Activated CD8-positive, alpha-beta T cell treated with anti-CD3 and anti-CD28 coated beads, Interleukin-2, amount 10 ng/mL, durations not matched to agents 7 days and 5 days (primary cell): ENCODE data around the gene GRIK3. TPM values are rescaled to one million over a fixed set of nuclear protein-coding genes. Genes with fewer than 3 reads are reported as not detected.

ENCODE experiments used
- ATAC-seq: fragments of 150-1000 bp; cut with Tn5 transposase; one replicate; pipeline ENCODE4 v1.10.0; 2021; ENCODE audit warnings: moderate library complexity
- CTCF ChIA-PET: fragments of 350-600 bp; sonication (Branson Sonifier 250); formaldehyde crosslinking; loops from one replicate; lab custom pipeline; 2021; ENCODE audit warnings: antibody characterized with exemption; lab: Charles Lee
- POLR2A ChIA-PET: fragments of 350-600 bp; sonication (Branson Sonifier 250); formaldehyde crosslinking; loops from one replicate; lab custom pipeline; 2021; ENCODE audit warnings: antibody characterized with exemption; lab: Charles Lee
- DNase-seq: peaks from one replicate; pipeline ENCODE4 v3.0.0-alpha.2; 2020
- H3K27ac Mint-ChIP-seq: one replicate; pipeline ENCODE4 v1.8.0; 2021; ENCODE audit warnings: mild to moderate bottlenecking, mixed read lengths
- H3K27me3 Mint-ChIP-seq: one replicate; pipeline ENCODE4 v1.8.0; 2021; ENCODE audit warnings: low read depth, mixed read lengths
- H3K36me3 Mint-ChIP-seq: one replicate; pipeline ENCODE4 v1.8.0; 2021; ENCODE audit warnings: low read depth, mixed read lengths
- H3K4me1 Mint-ChIP-seq: one replicate; pipeline ENCODE4 v1.8.0; 2021; ENCODE audit warnings: low read depth, mixed read lengths
- H3K4me3 Mint-ChIP-seq: one replicate; pipeline ENCODE4 v1.8.0; 2021; ENCODE audit warnings: mild to moderate bottlenecking, mixed read lengths
- H3K9me3 Mint-ChIP-seq: one replicate; pipeline ENCODE4 v1.8.0; 2022; ENCODE audit warnings: mixed read lengths; ENCODE audit not compliant: insufficient read depth
- total RNA-seq, 2 experiments: library from RNA; stranded (reverse); gene quantifications; one replicate each; pipeline ENCODE4 v1.2.3, GENCODE V29; 2021

The GRIK3 gene
- total RNA-seq, 2 experiments from 2014 or later: not detected

DNA sequence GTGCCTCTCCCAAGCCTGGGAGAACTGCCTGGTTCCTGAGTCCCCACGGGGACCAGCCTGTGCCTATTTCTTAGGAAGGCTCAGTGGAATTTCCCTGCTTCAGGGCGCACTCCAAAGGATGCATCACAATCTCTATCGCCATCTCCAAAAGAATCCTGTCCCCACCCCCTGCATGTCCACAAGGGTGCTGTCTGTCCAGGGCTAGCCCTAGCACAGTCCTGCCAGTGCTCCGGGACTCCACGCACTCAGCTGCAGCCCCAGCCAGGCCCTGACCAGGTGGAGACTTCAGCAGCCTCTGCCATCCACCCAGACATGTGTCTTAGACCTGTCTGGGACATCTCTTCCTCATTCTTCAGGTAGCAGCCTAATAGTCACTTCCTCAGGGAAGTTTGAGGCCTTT is 199.7 kb downstream of the GRIK3 start:
- Mint-ChIP-seq H3K4me3 (no peak overlapping the region), H3K4me1 (no peaks in the 10 kb centered on the region), H3K36me3 (no peaks in the 10 kb centered on the region), H3K27ac (no peak overlapping the region), H3K9me3 (no peaks in the 10 kb centered on the region), H3K27me3 (no peaks in the 10 kb centered on the region)
- DNase-seq: no peak
- ATAC-seq: no peak
- CTCF ChIA-PET: no interaction called here
- POLR2A ChIA-PET: no interaction called here

DNA sequence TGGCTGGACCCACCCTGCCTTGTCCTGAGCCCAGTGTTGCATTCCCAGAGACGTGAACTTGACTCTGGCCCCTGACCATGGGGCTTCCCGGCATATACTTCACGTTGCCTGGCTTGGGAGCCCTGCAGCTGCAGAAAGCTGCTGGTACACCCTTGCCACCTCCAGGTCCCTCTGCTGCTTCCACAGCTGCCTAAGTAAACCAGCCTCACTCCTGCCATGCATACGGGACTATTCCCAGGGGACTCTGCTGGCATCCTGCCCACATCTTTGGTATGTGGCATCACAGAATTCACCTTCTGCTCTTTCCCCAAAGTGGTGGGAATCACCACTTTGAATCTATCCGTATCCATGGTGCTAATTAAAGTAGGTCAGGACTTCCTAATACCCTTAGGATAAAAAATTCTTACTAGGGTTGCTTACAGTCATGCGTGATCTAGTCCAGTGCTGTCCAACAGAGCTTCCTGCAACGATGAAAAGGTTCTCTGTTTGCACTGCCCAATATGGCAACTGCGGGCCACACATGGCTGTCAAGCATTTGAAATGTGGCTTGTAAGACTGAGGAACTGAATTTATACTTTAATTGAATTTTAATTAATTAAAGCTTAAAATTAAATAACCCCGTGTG is 203.0 kb downstream of the GRIK3 start:
- no peaks in the 10 kb centered on the region for H3K9me3 Mint-ChIP-seq
- no peaks in the 10 kb centered on the region for H3K27me3 Mint-ChIP-seq
- CTCF ChIA-PET: no interaction called here
- POLR2A ChIA-PET: no interaction called here
- H3K27ac Mint-ChIP-seq: no peak overlapping the region
- DNase-seq (no peak), ATAC-seq (no peak)
- H3K4me1 Mint-ChIP-seq: no peaks in the 10 kb centered on the region
- no peak overlapping the region for H3K4me3 Mint-ChIP-seq
- no peaks in the 10 kb centered on the region for H3K36me3 Mint-ChIP-seq

DNA sequence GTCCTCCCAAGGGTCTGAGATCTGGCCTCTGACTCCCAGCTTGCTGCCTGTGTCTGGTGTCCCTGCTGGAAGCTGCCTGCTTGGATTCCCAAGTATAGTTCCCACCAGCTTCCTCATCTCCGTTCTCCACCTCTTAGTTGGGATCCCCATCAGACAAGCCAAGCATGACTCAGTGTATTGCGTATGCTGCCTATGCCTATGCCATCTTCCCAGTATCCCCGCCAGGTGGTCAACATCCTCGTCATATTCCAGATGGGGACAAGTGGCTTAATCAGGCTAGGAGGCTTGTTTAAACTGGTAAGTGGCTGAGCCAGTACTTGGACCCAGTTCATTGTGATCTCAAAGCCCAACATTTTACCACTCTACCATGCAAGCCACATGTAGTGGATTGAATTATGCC is 204.4 kb downstream of the GRIK3 start:
- DNase-seq: no peak
- no peaks in the 10 kb centered on the region for H3K36me3 Mint-ChIP-seq
- POLR2A ChIA-PET: no interaction called here

DNA sequence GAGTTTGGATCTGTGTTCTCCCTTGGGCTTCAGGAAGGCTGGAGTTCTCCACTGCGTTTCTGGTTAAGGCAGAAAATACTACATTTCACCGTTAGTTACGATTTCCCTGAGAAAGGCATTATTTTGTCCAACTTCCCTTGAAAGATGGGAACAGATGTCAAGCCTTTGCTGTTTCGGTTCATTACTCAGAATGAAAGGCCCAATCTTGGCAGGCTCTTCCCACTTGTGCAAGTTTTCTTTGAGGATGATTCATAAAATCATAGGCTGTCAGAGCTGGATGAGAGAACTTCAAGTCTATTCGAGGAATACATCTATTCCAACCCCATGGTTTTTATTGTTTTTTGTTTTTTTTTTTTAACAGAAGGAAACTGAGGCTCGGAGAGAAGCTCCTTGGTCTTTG is 205.2 kb downstream of the GRIK3 start:
- Mint-ChIP-seq H3K4me1 (no peaks in the 10 kb centered on the region), H3K27ac (no peak overlapping the region), H3K9me3 (no peaks in the 10 kb centered on the region), H3K4me3 (no peak overlapping the region), H3K27me3 (no peaks in the 10 kb centered on the region), H3K36me3 (no peaks in the 10 kb centered on the region)
- POLR2A ChIA-PET: no interaction called here
- no peak for DNase-seq
- CTCF ChIA-PET: no interaction called here
- ATAC-seq: no peak

More for the DNA sequence above, 204.4 kb downstream of the GRIK3 start:
- Mint-ChIP-seq H3K9me3 (no peaks in the 10 kb centered on the region), H3K27ac (no peak overlapping the region), H3K27me3 (no peaks in the 10 kb centered on the region), H3K4me1 (no peaks in the 10 kb centered on the region), H3K4me3 (no peak overlapping the region)
- ATAC-seq: no peak
- CTCF ChIA-PET: no interaction called here

DNA sequence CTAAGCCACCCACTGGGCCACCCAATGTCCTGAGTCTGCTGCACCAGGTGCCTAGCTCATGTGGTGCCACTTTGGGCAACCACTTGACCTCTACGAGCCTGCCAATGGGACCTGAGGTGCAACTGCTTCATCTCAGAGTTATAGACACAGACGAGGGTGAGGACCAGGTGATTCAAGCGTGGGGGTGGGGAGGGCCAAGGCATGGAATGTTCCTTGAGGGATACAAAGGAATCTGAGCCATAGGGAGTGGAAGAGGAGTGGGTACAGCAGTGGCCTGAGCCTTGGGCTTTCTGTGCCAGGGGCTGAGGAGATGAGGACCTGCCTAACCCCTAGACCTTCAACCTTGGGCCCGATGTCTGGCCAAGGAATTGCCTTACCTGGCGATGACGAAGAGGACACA is 209.1 kb downstream of the GRIK3 start:
- no peak for ATAC-seq
- no peaks in the 10 kb centered on the region for H3K9me3 Mint-ChIP-seq
- H3K4me1 Mint-ChIP-seq: no peaks in the 10 kb centered on the region
- DNase-seq: no peak
- no peaks in the 10 kb centered on the region for H3K36me3 Mint-ChIP-seq
- CTCF ChIA-PET: no interaction called here
- no peak overlapping the region for H3K4me3 Mint-ChIP-seq
- no peak overlapping the region for H3K27ac Mint-ChIP-seq
- POLR2A ChIA-PET: no interaction called here
- H3K27me3 Mint-ChIP-seq: no peaks in the 10 kb centered on the region

DNA sequence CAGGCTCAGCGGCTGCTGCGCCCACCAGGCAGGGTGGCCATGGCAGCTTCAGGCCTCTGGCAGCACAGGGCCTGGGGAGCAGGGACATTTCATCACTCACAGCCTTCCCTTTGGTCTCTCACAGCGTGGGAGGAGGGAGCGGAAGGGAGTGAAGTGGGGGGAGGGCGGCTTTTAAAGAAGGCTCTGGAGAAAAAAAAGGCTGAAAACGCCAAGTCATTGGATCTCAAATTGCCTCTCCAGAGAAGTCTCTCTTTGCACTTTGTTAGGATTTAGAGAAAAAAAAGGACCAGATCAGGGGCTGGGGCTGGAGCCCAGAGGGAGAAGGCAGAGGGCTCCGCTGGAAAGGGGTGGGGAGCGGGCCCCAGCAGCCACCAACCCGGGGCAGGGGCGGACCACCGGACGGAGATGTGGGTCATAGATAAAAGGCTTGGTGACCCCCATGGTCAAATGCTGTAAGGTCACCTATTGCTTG is 209.9 kb downstream of the GRIK3 start:
- POLR2A ChIA-PET: no interaction called here
- CTCF ChIA-PET: no interaction called here
- H3K36me3 Mint-ChIP-seq: no peaks in the 10 kb centered on the region
- DNase-seq: no peak
- no peaks in the 10 kb centered on the region for H3K27me3 Mint-ChIP-seq
- ATAC-seq: no peak
- no peak overlapping the region for H3K4me3 Mint-ChIP-seq
- H3K4me1 Mint-ChIP-seq: no peaks in the 10 kb centered on the region
- H3K9me3 Mint-ChIP-seq: no peaks in the 10 kb centered on the region
- H3K27ac Mint-ChIP-seq: no peak overlapping the region

DNA sequence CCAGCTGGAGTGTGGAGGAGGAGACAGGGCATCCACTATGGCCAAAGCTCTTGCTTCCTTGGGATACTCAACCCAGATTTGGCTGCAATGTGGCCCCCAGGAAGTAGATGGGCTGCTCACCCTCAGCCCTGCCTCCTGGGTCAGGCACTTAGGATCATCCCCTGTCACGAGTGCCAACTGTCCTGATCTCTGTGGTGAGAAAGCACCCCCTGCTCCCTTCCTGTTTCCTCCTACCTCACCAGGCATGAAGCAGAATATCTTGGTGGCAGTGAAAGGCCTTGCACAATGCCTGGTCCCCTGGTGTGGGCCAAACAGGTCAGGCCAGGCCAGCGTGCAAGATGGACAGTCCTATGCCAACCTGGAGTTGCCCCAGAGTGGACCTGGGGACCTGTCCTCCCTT is 211.7 kb downstream of the GRIK3 start:
- no peaks in the 10 kb centered on the region for H3K9me3 Mint-ChIP-seq
- no peaks in the 10 kb centered on the region for H3K36me3 Mint-ChIP-seq
- H3K27ac Mint-ChIP-seq: no peak overlapping the region
- H3K4me1 Mint-ChIP-seq: no peaks in the 10 kb centered on the region
- ChIA-PET POLR2A (no interaction called here), CTCF (no interaction called here)
- no peak for ATAC-seq
- H3K27me3 Mint-ChIP-seq: no peaks in the 10 kb centered on the region
- DNase-seq: no peak
- H3K4me3 Mint-ChIP-seq: no peak overlapping the region

DNA sequence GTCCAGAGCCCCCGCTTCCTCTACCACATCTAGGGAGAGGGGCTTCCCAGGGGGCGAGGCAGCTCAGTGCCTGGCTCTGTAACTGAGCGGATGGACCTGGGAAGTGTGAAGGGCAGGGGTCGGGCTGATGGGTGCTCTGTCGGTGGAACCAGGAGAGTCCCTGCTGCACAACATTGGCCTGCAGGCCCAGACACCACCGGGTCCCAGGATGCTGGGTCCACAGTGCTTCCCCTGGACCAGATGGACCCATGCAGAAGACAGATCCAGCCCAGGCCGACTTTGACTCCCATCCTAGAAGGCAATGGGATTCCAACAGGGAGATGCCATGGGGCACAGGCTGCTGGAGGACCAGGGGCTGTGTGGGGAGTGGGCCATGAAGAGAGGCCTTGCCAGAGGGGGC is 212.9 kb downstream of the GRIK3 start:
- POLR2A ChIA-PET: no interaction called here
- no peaks in the 10 kb centered on the region for H3K36me3 Mint-ChIP-seq
- CTCF ChIA-PET: no interaction called here
- H3K4me3 Mint-ChIP-seq: no peak overlapping the region
- H3K27me3 Mint-ChIP-seq: no peaks in the 10 kb centered on the region
- DNase-seq (no peak), ATAC-seq (no peak)
- no peaks in the 10 kb centered on the region for H3K9me3 Mint-ChIP-seq
- H3K4me1 Mint-ChIP-seq: no peaks in the 10 kb centered on the region
- H3K27ac Mint-ChIP-seq: no peak overlapping the region

DNA sequence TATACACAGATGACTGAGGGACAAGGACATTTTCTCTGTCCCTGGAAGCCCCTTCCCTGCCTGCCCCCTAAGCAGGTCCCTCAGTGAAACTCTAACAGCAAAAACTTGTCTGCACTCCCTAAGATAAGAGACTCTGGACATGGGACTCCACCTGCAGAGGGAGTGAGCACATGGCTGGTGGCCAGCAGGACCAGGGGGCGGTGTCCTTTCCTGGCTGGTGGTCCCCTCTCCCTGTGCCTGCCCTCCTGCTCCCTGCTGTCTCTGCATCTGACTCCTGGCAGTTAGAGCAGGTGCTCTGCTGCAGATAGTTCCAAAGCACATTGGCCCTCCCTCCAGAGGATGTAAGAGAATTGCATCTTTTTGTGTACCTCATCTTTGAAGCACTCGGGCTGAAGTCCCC is 215.5 kb downstream of the GRIK3 start:
- H3K4me1 Mint-ChIP-seq: no peaks in the 10 kb centered on the region
- no peak for DNase-seq
- H3K9me3 Mint-ChIP-seq: no peaks in the 10 kb centered on the region
- POLR2A ChIA-PET: no interaction called here
- H3K27me3 Mint-ChIP-seq: no peaks in the 10 kb centered on the region
- H3K4me3 Mint-ChIP-seq: no peak overlapping the region
- no peak overlapping the region for H3K27ac Mint-ChIP-seq
- no peak for ATAC-seq
- CTCF ChIA-PET: no interaction called here
- H3K36me3 Mint-ChIP-seq: no peaks in the 10 kb centered on the region

DNA sequence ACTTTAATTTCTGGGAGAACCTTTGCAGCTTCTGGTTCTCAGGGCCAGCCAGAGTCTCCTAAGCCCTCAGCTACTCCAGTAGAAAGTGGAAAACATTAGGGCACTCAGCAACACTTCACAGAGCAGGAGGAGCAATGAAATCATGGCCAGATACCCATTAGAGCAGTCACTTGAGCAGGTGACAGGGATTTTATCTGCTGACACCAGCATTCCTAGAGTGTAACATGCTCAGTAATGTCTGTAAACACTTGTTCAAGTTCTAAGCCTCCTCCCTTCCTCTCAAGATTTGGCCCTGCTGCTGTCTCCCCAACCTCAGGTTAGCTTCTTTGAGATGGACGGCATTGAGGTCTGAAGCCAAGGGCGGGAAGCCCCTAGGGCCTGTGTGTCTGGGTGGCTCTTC is 218.0 kb downstream of the GRIK3 start:
- Mint-ChIP-seq H3K4me1 (no peaks in the 10 kb centered on the region), H3K4me3 (no peak overlapping the region), H3K27ac (no peak overlapping the region), H3K36me3 (no peaks in the 10 kb centered on the region), H3K27me3 (no peaks in the 10 kb centered on the region), H3K9me3 (no peaks in the 10 kb centered on the region)
- no peak for DNase-seq
- POLR2A ChIA-PET: no interaction called here
- no peak for ATAC-seq
- CTCF ChIA-PET: no interaction called here

DNA sequence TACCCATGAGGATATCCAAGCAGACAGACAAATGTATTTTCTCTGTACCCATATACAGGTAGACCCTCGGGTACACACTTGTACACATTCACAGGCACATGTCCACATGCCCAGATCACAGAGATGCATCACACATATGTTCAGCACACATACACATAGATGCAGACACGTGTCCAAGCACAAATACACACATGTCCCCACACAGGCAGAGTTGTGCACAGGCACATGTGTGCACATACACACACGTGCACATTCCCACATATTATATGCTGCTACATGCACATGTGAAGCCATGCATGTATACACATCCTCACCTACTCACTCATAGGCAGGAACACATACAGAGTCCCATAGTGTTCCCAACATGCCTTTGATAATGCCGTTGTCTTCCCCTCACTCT is 219.5 kb downstream of the GRIK3 start:
- Mint-ChIP-seq H3K4me3 (no peak overlapping the region), H3K9me3 (no peaks in the 10 kb centered on the region), H3K27ac (no peak overlapping the region), H3K4me1 (no peaks in the 10 kb centered on the region), H3K27me3 (no peaks in the 10 kb centered on the region), H3K36me3 (no peaks in the 10 kb centered on the region)
- no peak for ATAC-seq
- DNase-seq: no peak
- CTCF ChIA-PET: no interaction called here
- POLR2A ChIA-PET: no interaction called here

DNA sequence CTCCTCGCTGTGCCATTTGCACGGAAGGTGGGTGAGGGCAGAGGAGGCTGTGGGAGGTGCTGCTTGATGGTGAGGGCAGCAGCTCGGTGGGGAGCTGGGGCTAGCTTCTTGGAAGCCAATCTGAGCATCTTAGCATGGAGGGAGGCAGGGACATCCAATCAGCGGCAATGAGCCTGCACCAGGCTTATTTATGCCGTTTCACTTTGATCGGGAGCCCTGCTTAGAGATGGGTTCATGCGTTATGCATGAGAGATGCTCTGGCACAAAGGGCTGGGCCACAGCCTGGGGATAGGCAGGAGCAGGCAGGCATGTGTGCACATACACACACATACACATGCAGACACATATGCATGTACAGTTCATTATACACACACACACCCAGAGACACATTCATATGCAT is 220.2 kb downstream of the GRIK3 start:
- no peaks in the 10 kb centered on the region for H3K4me1 Mint-ChIP-seq
- H3K4me3 Mint-ChIP-seq: no peak overlapping the region
- no peak for DNase-seq
- CTCF ChIA-PET: no interaction called here
- POLR2A ChIA-PET: no interaction called here
- H3K27me3 Mint-ChIP-seq: peaks cover 5% of the 10 kb centered on the region
- no peaks in the 10 kb centered on the region for H3K36me3 Mint-ChIP-seq
- ATAC-seq: no peak
- no peak overlapping the region for H3K27ac Mint-ChIP-seq
- H3K9me3 Mint-ChIP-seq: no peaks in the 10 kb centered on the region

DNA sequence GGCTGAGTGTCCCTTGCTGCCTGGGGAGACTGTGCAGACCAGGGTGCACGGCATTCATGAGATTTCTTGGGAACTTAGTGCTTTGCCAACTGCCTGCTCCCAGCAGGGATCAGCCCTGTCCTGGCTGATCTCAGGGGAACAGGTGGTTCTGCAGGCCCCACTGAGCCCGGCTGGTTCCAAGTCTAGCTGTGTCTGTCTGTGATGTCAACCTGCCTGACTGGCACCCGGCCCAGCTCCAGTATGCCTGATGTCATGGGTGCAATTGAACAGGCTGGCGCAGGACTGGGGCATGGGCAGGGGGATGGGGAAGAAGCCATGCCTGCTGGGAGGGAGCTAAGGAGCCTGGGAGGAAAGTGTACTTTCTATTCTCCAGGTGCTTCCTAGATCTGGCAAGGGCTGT is 227.1 kb downstream of the GRIK3 start:
- ChIA-PET CTCF (no interaction called here), POLR2A (no interaction called here)
- H3K4me1 Mint-ChIP-seq: no peaks in the 10 kb centered on the region
- no peak overlapping the region for H3K4me3 Mint-ChIP-seq
- ATAC-seq: no peak
- no peaks in the 10 kb centered on the region for H3K36me3 Mint-ChIP-seq
- no peak for DNase-seq
- peaks cover 10% of the 10 kb centered on the region for H3K27me3 Mint-ChIP-seq
- no peaks in the 10 kb centered on the region for H3K9me3 Mint-ChIP-seq
- no peak overlapping the region for H3K27ac Mint-ChIP-seq
